ENCODE measurements around the gene SLC4A9. TPM values are rescaled to one million over a fixed set of nuclear protein-coding genes. Genes with fewer than 3 reads are reported as not detected.
"Not testable (repeated sequence)": the region's sequence is repeated elsewhere in the genome, so short reads cannot be mapped to it uniquely, and the experiment has no call there.

Gene SLC4A9
- total RNA-seq, 5 donors from 2014 or later (not counting 1 experiment from before 2014, with no cell fraction given), result 0.18 TPM; not detected in 4

DNA sequence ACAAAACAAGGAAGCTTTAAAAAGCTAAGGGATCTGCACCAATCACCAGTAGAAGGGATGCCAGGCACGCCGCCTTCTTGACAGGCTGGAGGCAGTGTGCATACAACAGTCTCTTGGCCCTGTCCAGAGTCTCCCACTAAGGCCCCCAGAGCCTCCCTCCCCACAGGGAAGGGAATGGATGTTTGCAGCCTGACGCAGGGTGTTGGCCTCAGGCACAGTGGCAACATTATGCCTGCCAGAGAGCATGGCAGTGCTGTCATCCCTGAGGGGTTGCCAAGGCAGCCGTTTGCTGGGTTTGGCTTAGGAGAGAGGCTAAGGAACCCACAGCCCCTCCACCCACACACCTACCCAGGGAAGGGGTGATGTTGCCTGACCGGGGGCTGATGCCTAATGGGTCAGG, 18.4 kb upstream of the SLC4A9 start:
- Histone ChIP-seq H3K36me3 (ENCODE audit: control insufficient read depth in 2 of 2, extremely low read depth in 1 of 2, insufficient read depth in 1 of 2, low read length in 1 of 2) (peaks cover 0 to 5% of the 10 kb centered on the region in 2 donors), H3K4me3 (ENCODE audit: control insufficient read depth in 1 of 2, extremely low read depth in 1 of 2, low read length in 1 of 2) (no peak overlapping the region), H3K9me3 (no peaks in the 10 kb centered on the region), H3K27me3 (replicated peaks in 1 of 2; ENCODE audit: control insufficient read depth in 2 of 2, extremely low read depth in 1 of 2, insufficient read depth in 2 of 2, low read length in 1 of 2) (peaks cover 0 to 9% of the 10 kb centered on the region in 2 experiments), H3K27ac (ENCODE audit: low read length) (no peak overlapping the region), H3K4me1 (ENCODE audit: control insufficient read depth in 1 of 2, extremely low read depth in 1 of 2, insufficient read depth in 2 of 2, low read length in 2 of 2) (peaks cover 31 to 33% of the 10 kb centered on the region in 2 experiments)
- Mint-ChIP-seq H3K4me3 (peak overlapping the region in 1 of 3 donors; percentile 66), H3K27ac (peak overlapping the region in 1 of 2 donors; percentile 73), H3K9me3 (no peaks in the 10 kb centered on the region), H3K27me3 (no peaks in the 10 kb centered on the region), H3K4me1 (peaks cover 42 to 49% (median 48%) of the 10 kb centered on the region in 3 donors), H3K36me3 (no peaks in the 10 kb centered on the region)
- POLR2A ChIA-PET, result no interaction called here
- ATAC-seq (replicated peaks in 1 of 4), result no peak
- DNase-seq, result no peak
- CTCF ChIA-PET, result interaction anchor here in 1 of 2 donors (1.2 kb wide), 1 partner anchor 10 kb away, joined by 4 read pairs; no protein-coding TSS in a partner anchor
- WGBS (ENCODE audit: insufficient coverage), result 100% methylated on average over 2 of the region's 5 CpGs

DNA sequence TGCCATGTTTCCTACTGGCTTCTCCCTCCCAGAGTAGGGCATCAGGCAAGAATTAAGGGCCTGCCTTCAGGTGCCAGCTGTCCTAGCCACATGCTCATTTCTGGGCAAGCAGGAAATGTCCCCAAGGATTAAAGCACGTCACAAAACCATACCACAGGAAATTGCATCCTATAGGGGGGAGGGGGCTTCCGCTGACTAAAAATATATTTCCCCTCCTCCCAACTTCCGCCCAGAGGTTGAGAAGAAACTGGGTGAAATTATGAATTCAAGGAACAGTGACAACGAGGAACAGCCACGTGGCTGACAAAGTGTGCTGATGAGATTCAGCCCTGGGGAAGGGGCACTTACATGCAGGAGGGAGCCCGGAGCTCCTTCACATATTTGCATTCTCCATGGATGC, 17.7 kb upstream of the SLC4A9 start:
- Mint-ChIP-seq H3K27ac (peak overlapping the region; percentile 73 to 88), H3K9me3 (no peaks in the 10 kb centered on the region), H3K4me1 (peaks cover 46 to 54% (median 53%) of the 10 kb centered on the region in 3 donors), H3K36me3 (no peaks in the 10 kb centered on the region), H3K27me3 (no peaks in the 10 kb centered on the region), H3K4me3 (peak overlapping the region in 2 of 3 donors; percentile 40 to 66)
- Histone ChIP-seq H3K9me3 (no peaks in the 10 kb centered on the region), H3K27me3 (replicated peaks in 1 of 2; ENCODE audit: control insufficient read depth in 2 of 2, extremely low read depth in 1 of 2, insufficient read depth in 2 of 2, low read length in 1 of 2) (peaks cover 0 to 9% of the 10 kb centered on the region in 2 experiments), H3K27ac (ENCODE audit: low read length) (peak overlapping the region; percentile 44), H3K36me3 (ENCODE audit: control insufficient read depth in 2 of 2, extremely low read depth in 1 of 2, insufficient read depth in 1 of 2, low read length in 1 of 2) (peaks cover 0 to 3% of the 10 kb centered on the region in 2 donors), H3K4me3 (ENCODE audit: control insufficient read depth in 1 of 2, extremely low read depth in 1 of 2, low read length in 1 of 2) (peak overlapping the region in 1 of 2 donors; percentile 3), H3K4me1 (ENCODE audit: control insufficient read depth in 1 of 2, extremely low read depth in 1 of 2, insufficient read depth in 2 of 2, low read length in 2 of 2) (peaks cover 35 to 40% of the 10 kb centered on the region in 2 experiments)
- ChIA-PET CTCF (interaction anchor here in 1 of 2 donors (0.5 to 1.2 kb wide), 2 partner anchors 10 to 11 kb away, joined by 3 to 4 read pairs; no protein-coding TSS in a partner anchor), POLR2A (interaction anchor here in 1 of 2 donors (0.6 kb wide), 1 partner anchor 1855 kb away, joined by 3 read pairs; no protein-coding TSS in a partner anchor)
- ATAC-seq (replicated peaks in 1 of 4) (peak in 1 of 4 experiments; percentile 40), DNase-seq (peak in 21 of 35 experiments; percentile 13 to 52 (median 21))
- WGBS (ENCODE audit: insufficient coverage), result 27% methylated on average over 3 of the region's 6 CpGs

- no peaks in the 10 kb centered on the region for H3K27me3 Mint-ChIP-seq
- H3K36me3 Mint-ChIP-seq, result no peaks in the 10 kb centered on the region
- H3K4me1 ChIP-seq (ENCODE audit: control insufficient read depth in 1 of 2, extremely low read depth in 1 of 2, insufficient read depth in 2 of 2, low read length in 2 of 2), result peaks cover 37 to 41% of the 10 kb centered on the region in 2 experiments
- H3K9me3 Mint-ChIP-seq, result no peaks in the 10 kb centered on the region
- H3K27ac Mint-ChIP-seq, result peak overlapping the region; percentile 73 to 88
- H3K4me1 Mint-ChIP-seq, result peaks cover 49 to 58% (median 55%) of the 10 kb centered on the region in 3 donors
- ATAC-seq (replicated peaks in 1 of 4) (no peak), DNase-seq (no peak)
- no peaks in the 10 kb centered on the region for H3K9me3 ChIP-seq
- peak overlapping the region in 1 of 3 donors; percentile 66 for H3K4me3 Mint-ChIP-seq
- H3K27me3 ChIP-seq (replicated peaks in 1 of 2; ENCODE audit: control insufficient read depth in 2 of 2, extremely low read depth in 1 of 2, insufficient read depth in 2 of 2, low read length in 1 of 2), result peaks cover 0 to 9% of the 10 kb centered on the region in 2 experiments
- ChIA-PET POLR2A (interaction anchor here in 1 of 2 donors (0.6 kb wide), 2 partner anchors 91 to 1854 kb away, joined by 3 to 9 read pairs; no protein-coding TSS in a partner anchor), CTCF (interaction anchor here (0.6 to 0.8 kb wide), 2 partner anchors 30 to 1076 kb away, joined by 3 to 4 read pairs; no protein-coding TSS in a partner anchor)
- peak overlapping the region; percentile 44 for H3K27ac ChIP-seq (ENCODE audit: low read length)
- no CpG with 5 or more reads among the region's 1 CpG for WGBS (ENCODE audit: insufficient coverage)
- no peaks in the 10 kb centered on the region for H3K36me3 ChIP-seq (ENCODE audit: control insufficient read depth in 2 of 2, extremely low read depth in 1 of 2, insufficient read depth in 1 of 2, low read length in 1 of 2)
- peak overlapping the region in 1 of 2 donors; percentile 32 for H3K4me3 ChIP-seq (ENCODE audit: control insufficient read depth in 1 of 2, extremely low read depth in 1 of 2, low read length in 1 of 2)
These were observed 17.1 kb upstream of the SLC4A9 start for GRCh38 chr5:140342896-140343295.

GRCh38 chr5:140343849-140344248, 16.1 kb upstream of the SLC4A9 start:
- WGBS (ENCODE audit: insufficient coverage), result 100% methylated on average over 4 of the region's 8 CpGs
- peaks cover 0 to 12% of the 10 kb centered on the region in 2 experiments for H3K27me3 ChIP-seq (replicated peaks in 1 of 2; ENCODE audit: control insufficient read depth in 2 of 2, extremely low read depth in 1 of 2, insufficient read depth in 2 of 2, low read length in 1 of 2)
- H3K4me1 Mint-ChIP-seq, result peaks cover 49 to 60% (median 55%) of the 10 kb centered on the region in 3 donors
- H3K36me3 ChIP-seq (ENCODE audit: control insufficient read depth in 2 of 2, extremely low read depth in 1 of 2, insufficient read depth in 1 of 2, low read length in 1 of 2); DNase-seq; H3K27me3 Mint-ChIP-seq; CTCF ChIA-PET; H3K27ac ChIP-seq (ENCODE audit: low read length); H3K4me3 ChIP-seq (ENCODE audit: control insufficient read depth in 1 of 2, extremely low read depth in 1 of 2, low read length in 1 of 2); H3K27ac Mint-ChIP-seq; H3K36me3 Mint-ChIP-seq; H3K9me3 Mint-ChIP-seq; H3K9me3 ChIP-seq; ATAC-seq (replicated peaks in 1 of 4): not testable (repeated sequence)
- H3K4me1 ChIP-seq (ENCODE audit: control insufficient read depth in 1 of 2, extremely low read depth in 1 of 2, insufficient read depth in 2 of 2, low read length in 2 of 2), result peaks cover 37 to 41% of the 10 kb centered on the region in 2 experiments
- POLR2A ChIA-PET, result interaction anchor here in 1 of 2 donors (0.7 kb wide), 1 partner anchor 22 kb away, joined by 5 read pairs; no protein-coding TSS in a partner anchor
- peak overlapping the region in 1 of 3 donors; percentile 66 for H3K4me3 Mint-ChIP-seq

GRCh38 chr5:140344683-140345423, 15.1 kb upstream of the SLC4A9 start:
- CTCF ChIA-PET, result interaction anchor here (1.0 to 2.2 kb wide), 4 partner anchors 13 to 105 kb away, joined by 3 to 13 read pairs (median 8); no protein-coding TSS in a partner anchor
- H3K4me1 Mint-ChIP-seq, result peaks cover 49 to 60% (median 55%) of the 10 kb centered on the region in 3 donors
- Histone ChIP-seq H3K27me3 (replicated peaks in 1 of 2; ENCODE audit: control insufficient read depth in 2 of 2, extremely low read depth in 1 of 2, insufficient read depth in 2 of 2, low read length in 1 of 2) (peaks cover 0 to 13% of the 10 kb centered on the region in 2 experiments), H3K4me1 (ENCODE audit: control insufficient read depth in 1 of 2, extremely low read depth in 1 of 2, insufficient read depth in 2 of 2, low read length in 2 of 2) (peaks cover 37 to 41% of the 10 kb centered on the region in 2 experiments), H3K4me3 (ENCODE audit: control insufficient read depth in 1 of 2, extremely low read depth in 1 of 2, low read length in 1 of 2) (no peak overlapping the region), H3K27ac (ENCODE audit: low read length) (no peak overlapping the region), H3K36me3 (ENCODE audit: control insufficient read depth in 2 of 2, extremely low read depth in 1 of 2, insufficient read depth in 1 of 2, low read length in 1 of 2) (no peaks in the 10 kb centered on the region), H3K9me3 (no peaks in the 10 kb centered on the region)
- no peaks in the 10 kb centered on the region for H3K36me3 Mint-ChIP-seq
- no CpG with 5 or more reads among the region's 4 CpGs for WGBS (ENCODE audit: insufficient coverage)
- H3K4me3 Mint-ChIP-seq, result peak overlapping the region; percentile 37 to 74 (median 66)
- no peaks in the 10 kb centered on the region for H3K9me3 Mint-ChIP-seq
- peak overlapping the region; percentile 11 to 28 for H3K27ac Mint-ChIP-seq
- ATAC-seq (replicated peaks in 1 of 4) (no peak), DNase-seq (no peak)
- H3K27me3 Mint-ChIP-seq, result peaks cover 0 to 4% of the 10 kb centered on the region in 2 donors
- POLR2A ChIA-PET, result interaction anchor here in 1 of 2 donors (0.7 kb wide), 1 partner anchor 23 kb away, joined by 5 read pairs; no protein-coding TSS in a partner anchor

DNA sequence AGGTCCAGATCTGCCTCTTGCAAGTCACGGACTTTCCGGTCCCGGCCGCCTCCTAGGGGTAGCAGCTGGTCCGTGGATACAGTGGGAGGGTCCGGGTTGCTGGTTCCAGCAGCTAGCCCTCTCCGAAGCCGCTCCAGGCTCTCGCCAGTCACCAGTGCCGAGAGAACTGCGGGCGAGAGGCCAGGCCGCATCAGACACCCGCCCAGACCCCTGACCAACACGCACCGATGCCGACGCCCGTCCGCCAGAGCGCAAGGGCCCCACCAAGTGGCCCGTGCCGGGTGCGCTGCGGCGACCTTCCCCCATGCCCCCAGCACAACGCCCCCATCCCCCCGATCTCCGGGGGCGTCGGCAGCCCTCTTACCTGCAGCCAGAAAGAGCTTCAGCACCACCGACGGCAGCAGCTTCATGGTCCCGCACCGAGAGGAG, 14.1 kb upstream of the SLC4A9 start:
- Histone ChIP-seq H3K27ac (ENCODE audit: low read length) (no peak overlapping the region), H3K36me3 (ENCODE audit: control insufficient read depth in 2 of 2, extremely low read depth in 1 of 2, insufficient read depth in 1 of 2, low read length in 1 of 2) (no peaks in the 10 kb centered on the region), H3K27me3 (replicated peaks in 1 of 2; ENCODE audit: control insufficient read depth in 2 of 2, extremely low read depth in 1 of 2, insufficient read depth in 2 of 2, low read length in 1 of 2) (peaks cover 0 to 18% of the 10 kb centered on the region in 2 experiments), H3K4me1 (ENCODE audit: control insufficient read depth in 1 of 2, extremely low read depth in 1 of 2, insufficient read depth in 2 of 2, low read length in 2 of 2) (peaks cover 37 to 41% of the 10 kb centered on the region in 2 experiments), H3K9me3 (no peaks in the 10 kb centered on the region), H3K4me3 (ENCODE audit: control insufficient read depth in 1 of 2, extremely low read depth in 1 of 2, low read length in 1 of 2) (peak overlapping the region; percentile 48 to 73)
- peaks cover 0 to 8% of the 10 kb centered on the region in 2 donors for H3K27me3 Mint-ChIP-seq
- CTCF ChIA-PET, result interaction anchor here (0.6 to 2.3 kb wide), 11 partner anchors 9 to 380 kb away, joined by 3 to 13 read pairs (median 3); partner anchors contain the start of genes ANKHD1 (in 1 of the 2) and PFDN1 (in 1 of the 2)
- POLR2A ChIA-PET, result no interaction called here
- 22% methylated on average over 28 of the region's 35 CpGs for WGBS (ENCODE audit: insufficient coverage)
- peaks cover 45 to 55% (median 51%) of the 10 kb centered on the region in 3 donors for H3K4me1 Mint-ChIP-seq
- H3K9me3 Mint-ChIP-seq, result no peaks in the 10 kb centered on the region
- no peak overlapping the region for H3K27ac Mint-ChIP-seq
- H3K4me3 Mint-ChIP-seq, result peak overlapping the region; percentile 66 to 81 (median 74)
- DNase-seq (peak in 2 of 35 experiments; percentile 5), ATAC-seq (replicated peaks in 1 of 4) (peak in 1 of 4 experiments; percentile 28)
- no peaks in the 10 kb centered on the region for H3K36me3 Mint-ChIP-seq
